HCT116 (cell line): Measurements from ENCODE around the gene KNDC1. TPM values are rescaled to one million over a fixed set of nuclear protein-coding genes. Genes with fewer than 3 reads are reported as not detected.

Source experiments
- ATAC-seq: fragments of 200-7000 bp; cut with Tn5 transposase; 2 replicates; pipeline ENCODE4 v1.9.1; 2020; ENCODE audit warnings: mild to moderate bottlenecking, moderate library complexity
- BruUV-seq: library from RNA; stranded (reverse); fragments of 400-500 nt; replicated peaks from 2 replicates; lab custom pipeline; 2021; lab: Mats Ljungman, UMichigan
- CTCF ChIA-PET: fragments of 300-600 bp; sonication (Branson Sonifier 250); formaldehyde crosslinking; loops from one replicate; lab custom pipeline; 2021; ENCODE audit warnings: antibody characterized with exemption; lab: Charles Lee
- POLR2A ChIA-PET: fragments of 300-600, 350-600 bp; sonication (Branson Sonifier 250); formaldehyde crosslinking; loops from one replicate; lab custom pipeline; 2021; ENCODE audit warnings: antibody characterized with exemption; lab: Charles Lee
- RAD21 ChIA-PET, 2 experiments: fragments of 300-600 bp; sonication (Branson Sonifier 250); formaldehyde crosslinking; loops; one replicate each; lab custom pipeline; 2023; ENCODE audit warnings: low total read pairs in 2 of 2; ENCODE audit not compliant: uncharacterized antibody in 2 of 2, unreplicated experiment in 2 of 2, low non-redundant PET in 1 of 2; lab: Charles Lee
- DNase-seq: peaks from one replicate; pipeline ENCODE4 v3.0.0-alpha.2; 2010; ENCODE audit warnings: low read depth, low spot score
- H2AFZ ChIP-seq: fragments of 200-600 bp; shearing (Covaris generic), sonication (generic); 2 replicates; pipeline ENCODE4 v1.6.1; 2017; ENCODE audit warnings: low read depth, mixed run types, mixed read lengths, antibody characterized with exemption, low read length; ENCODE audit not compliant: poor library complexity, severe bottlenecking
- H3K27ac ChIP-seq: 2 replicates; pipeline ENCODE4 v1.5.1; 2012; ENCODE audit warnings: low read depth, low read length
- H3K27me3 ChIP-seq: fragments of 200-600 bp; sonication (generic); 2 replicates; pipeline ENCODE4 v1.6.1; 2016; ENCODE audit warnings: mixed run types, low read length, mixed read lengths; ENCODE audit not compliant: insufficient read depth
- H3K36me3 ChIP-seq, 2 experiments: fragments of 200-500 bp in 1 of 2; fragments of 200-600 bp in 1 of 2; sonication (Bioruptor generic) in 1 of 2; sonication (generic) in 1 of 2; 2 replicates each; pipeline versions ENCODE4 v1.5.1 to v1.6.1; 2014 to 2016; ENCODE audit warnings: low read length in 2 of 2, inconsistent platforms in 1 of 2, mixed read lengths in 1 of 2, mixed run types in 1 of 2; ENCODE audit not compliant: insufficient read depth in 2 of 2, control insufficient read depth in 1 of 2
- H3K4me1 ChIP-seq, 2 experiments: fragments of 200-600 bp in 1 of 2; sonication (generic) in 1 of 2; 2 replicates each; pipeline versions ENCODE4 v1.5.1 to v1.6.1; 2012 to 2017; ENCODE audit warnings: low read length in 2 of 2, inconsistent platforms in 1 of 2, mild to moderate bottlenecking in 1 of 2, mixed read lengths in 1 of 2, mixed run types in 1 of 2, moderate library complexity in 1 of 2; ENCODE audit not compliant: insufficient read depth in 2 of 2, control insufficient read depth in 1 of 2
- H3K4me2 ChIP-seq: fragments of 200-600 bp; sonication (generic); 2 replicates; pipeline ENCODE4 v1.6.1; 2017; ENCODE audit warnings: mixed run types, low read length, mixed read lengths
- H3K4me3 ChIP-seq, 2 experiments: fragments of 200-600 bp in 1 of 2; sonication (generic) in 1 of 2; replicated peaks in 1 of 2; 2 replicates each; pipeline ENCODE4 v1.5.1; 2011 to 2016; ENCODE audit warnings: low read length in 2 of 2, control low read depth in 1 of 2, low read depth in 1 of 2, mild to moderate bottlenecking in 1 of 2, mixed read lengths in 1 of 2, mixed run types in 1 of 2
- H3K79me2 ChIP-seq: fragments of 200-600 bp; sonication (generic); 2 replicates; pipeline ENCODE4 v1.6.1; 2017; ENCODE audit warnings: mild to moderate bottlenecking, mixed run types, low read length, moderate library complexity, mixed read lengths; ENCODE audit not compliant: insufficient read depth
- H3K9ac ChIP-seq: fragments of 200-600 bp; sonication (generic); 2 replicates; pipeline ENCODE4 v1.6.1; 2016; ENCODE audit warnings: low read length, mixed read lengths
- H3K9me2 ChIP-seq: fragments of 200-600 bp; sonication (generic), shearing (Covaris generic); 2 replicates; pipeline ENCODE4 v1.6.1; 2017; ENCODE audit warnings: mixed run types, mild to moderate bottlenecking, moderate library complexity; ENCODE audit not compliant: insufficient read depth
- H3K9me3 ChIP-seq, 2 experiments: fragments of 200-500 bp in 1 of 2; fragments of 200-600 bp in 1 of 2; sonication (Bioruptor generic) in 1 of 2; sonication (generic) in 1 of 2; 2 replicates each; pipeline ENCODE4 v1.6.1; 2014 to 2017; ENCODE audit warnings: low read length in 2 of 2, mixed read lengths in 2 of 2, inconsistent platforms in 1 of 2, low read depth in 1 of 2, mild to moderate bottlenecking in 1 of 2, mixed run types in 1 of 2, moderate library complexity in 1 of 2; ENCODE audit not compliant: control insufficient read depth in 1 of 2, insufficient read depth in 1 of 2
- H4K20me1 ChIP-seq: fragments of 200-600 bp; sonication (generic), shearing (Covaris generic); 2 replicates; pipeline ENCODE4 v1.6.1; 2017; ENCODE audit warnings: mixed run types, mild to moderate bottlenecking, moderate library complexity; ENCODE audit not compliant: insufficient read depth
- CBX3 ChIP-seq: IDR thresholded peaks from 2 replicates; pipeline ENCODE4 v1.6.1; 2012; ENCODE audit warnings: low read depth
- CEBPB ChIP-seq: IDR thresholded peaks from 2 replicates; pipeline ENCODE4 v1.6.1; 2012; ENCODE audit warnings: low read depth
- CTCF ChIP-seq, 3 experiments: fragments of 200-600 bp in 1 of 3; sonication (generic) in 1 of 3; IDR thresholded peaks in 2 of 3; conservative IDR thresholded peaks in 1 of 3; 2 replicates each; pipeline ENCODE4 v1.5.1; 2012 to 2017; ENCODE audit warnings: low read depth in 2 of 3, low read length in 2 of 3, antibody characterized with exemption in 1 of 3, borderline replicate concordance in 1 of 3, control low read depth in 1 of 3, mild to moderate bottlenecking in 1 of 3, mixed read lengths in 1 of 3, mixed run types in 1 of 3, moderate library complexity in 1 of 3; ENCODE audit not compliant: insufficient read depth in 1 of 3
- EGR1 ChIP-seq: IDR thresholded peaks from 2 replicates; pipeline ENCODE4 v1.6.1; 2012; ENCODE audit warnings: low read depth
- ELF1 ChIP-seq: IDR thresholded peaks from 2 replicates; pipeline ENCODE4 v1.6.1; 2012; ENCODE audit warnings: low read depth, borderline replicate concordance
- EZH2phosphoT487 ChIP-seq: fragments of 200-600 bp; IDR thresholded peaks from 2 replicates; pipeline ENCODE4 v1.6.1; 2018; ENCODE audit warnings: antibody characterized with exemption, borderline replicate concordance
- JUND ChIP-seq: IDR thresholded peaks from 2 replicates; pipeline ENCODE4 v1.6.1; 2012
- MAX ChIP-seq: IDR thresholded peaks from 2 replicates; pipeline ENCODE4 v1.6.1; 2012
- SIN3A ChIP-seq: IDR thresholded peaks from 2 replicates; pipeline ENCODE4 v1.6.1; 2012; ENCODE audit warnings: low read depth
- SP1 ChIP-seq: IDR thresholded peaks from 2 replicates; pipeline ENCODE4 v1.6.1; 2012; ENCODE audit warnings: low read depth
- TCF7L2 ChIP-seq: IDR thresholded peaks from 2 replicates; pipeline ENCODE4 v1.7.0; 2011; ENCODE audit warnings: borderline replicate concordance, inconsistent platforms; ENCODE audit not compliant: insufficient read depth, insufficient read length; ENCODE audit errors: extremely low read depth
- YY1 ChIP-seq: IDR thresholded peaks from 2 replicates; pipeline ENCODE4 v1.6.1; 2011; ENCODE audit warnings: low read length, low read depth, moderate library complexity, mild to moderate bottlenecking; ENCODE audit not compliant: insufficient replicate concordance; ENCODE audit errors: extremely low read depth
- ZBTB33 ChIP-seq: IDR thresholded peaks from 2 replicates; pipeline ENCODE4 v1.6.1; 2011; ENCODE audit warnings: mild to moderate bottlenecking, low read length, moderate library complexity; ENCODE audit not compliant: insufficient replicate concordance; ENCODE audit errors: extremely low read depth
- ZFX ChIP-seq: fragments of 450-650 bp; IDR thresholded peaks from 2 replicates; pipeline ENCODE4 v1.6.1; 2017
- ZNF274 ChIP-seq: fragments of 200-500 bp; sonication (Bioruptor generic); IDR thresholded peaks from 2 replicates; pipeline ENCODE4 v1.6.1; 2014; ENCODE audit warnings: mild to moderate bottlenecking, low read depth, low read length, inconsistent platforms
- intact Hi-C: fragments of 100-400 bp; cut with micrococcal nuclease; formaldehyde crosslinking; loops from 2 replicates; pipeline ENCODE4 v1.10.0; 2022
- total RNA-seq: library from RNA; stranded (reverse); gene quantifications from one replicate; pipeline ENCODE4 v1.2.1, GENCODE V29; 2021; ENCODE audit not compliant: unreplicated experiment

The KNDC1 gene
- total RNA-seq, 1 experiment from 2014 or later = 3.6 TPM

- Histone ChIP-seq H3K4me3 (no peak overlapping the region), H3K9me2 (no peaks in the 10 kb centered on the region), H3K9ac (no peak overlapping the region), H3K4me2 (no peak overlapping the region), H3K9me3 (no peaks in the 10 kb centered on the region), H2AFZ (no peak overlapping the region), H3K79me2 (no peaks in the 10 kb centered on the region), H3K27me3 (no peaks in the 10 kb centered on the region), H3K4me1 (peaks cover 2 to 11% of the 10 kb centered on the region in 2 experiments; a peak in 2 of 4 replicates), H3K27ac (no peak overlapping the region), H3K36me3 (no peaks in the 10 kb centered on the region), H4K20me1 (no peaks in the 10 kb centered on the region)
- DNase-seq (no peak), ATAC-seq (no peak)
- BruUV-seq = no TSS peak
- RAD21 ChIA-PET = no interaction called here
- intact Hi-C loops = no loop called here
- CTCF ChIA-PET = no interaction called here
- TF ChIP-seq CTCF (IDR thresholded peaks at IDR 0.05 in 2 of 3, conservative IDR thresholded peaks at IDR 0.05 in 1 of 3; ENCODE audit: borderline replicate concordance in 1 of 3, insufficient read depth in 1 of 3, low read depth in 2 of 3, low read length in 2 of 3) (no peak), MAX (no peak), EZH2phosphoT487 (no peak), SP1 (no peak), ELF1 (no peak), EGR1 (no peak), CBX3 (no peak), CEBPB (no peak), TCF7L2 (no peak), JUND (no peak), ZNF274 (no peak), SIN3A (no peak), ZBTB33 (no peak), YY1 (no peak), ZFX (no peak)
- POLR2A ChIA-PET = no interaction called here
Measured at GRCh38 chr10:133114251-133114650, 45.8 kb upstream of the KNDC1 start.
